Mesendoderm (in vitro differentiated cells): Measurements from ENCODE around the gene TOP3A.

Source experiments
- DNase-seq: peaks from one replicate; pipeline ENCODE4 v3.0.0; 2013
- H2AK5ac ChIP-seq: 2 replicates; pipeline ENCODE4 v1.6.1; 2013; ENCODE audit warnings: low read length, inconsistent platforms
- H2BK120ac ChIP-seq: 2 replicates; pipeline ENCODE4 v1.6.1; 2013; ENCODE audit warnings: low read depth, mild to moderate bottlenecking, low read length, moderate library complexity, mixed read lengths
- H2BK15ac ChIP-seq: replicated peaks from 2 replicates; pipeline ENCODE4 v1.6.1; 2013; ENCODE audit warnings: low read depth, mild to moderate bottlenecking, moderate library complexity
- H2BK5ac ChIP-seq: 2 replicates; pipeline ENCODE4 v1.6.1; 2013; ENCODE audit warnings: low read length, inconsistent platforms
- H3K18ac ChIP-seq: 2 replicates; pipeline ENCODE4 v1.6.1; 2013; ENCODE audit warnings: mild to moderate bottlenecking, low read length, mixed read lengths
- H3K23ac ChIP-seq: one replicate; pipeline ENCODE4 v1.6.1; 2013; ENCODE audit warnings: low read length
- H3K27ac ChIP-seq: 2 replicates; pipeline ENCODE4 v1.5.1; 2013; ENCODE audit warnings: low read depth, mild to moderate bottlenecking, inconsistent platforms, low read length, moderate library complexity
- H3K27me3 ChIP-seq: 2 replicates; pipeline ENCODE4 v1.6.1; 2013; ENCODE audit warnings: low read length, control low read depth, mild to moderate bottlenecking, inconsistent platforms; ENCODE audit not compliant: insufficient read depth, poor library complexity
- H3K36me3 ChIP-seq: 2 replicates; pipeline ENCODE4 v1.6.1; 2013; ENCODE audit warnings: low read length, inconsistent platforms; ENCODE audit not compliant: control insufficient read depth, insufficient read depth
- H3K4ac ChIP-seq: one replicate; pipeline ENCODE4 v1.6.1; 2013; ENCODE audit warnings: low read depth, mild to moderate bottlenecking, low read length, moderate library complexity
- H3K4me1 ChIP-seq: 2 replicates; pipeline ENCODE4 v1.6.1; 2013; ENCODE audit warnings: low read depth, low read length, inconsistent platforms; ENCODE audit not compliant: control insufficient read depth
- H3K4me2 ChIP-seq: 2 replicates; pipeline ENCODE4 v1.6.1; 2013; ENCODE audit warnings: low read length
- H3K4me3 ChIP-seq: 2 replicates; pipeline ENCODE4 v1.5.1; 2013; ENCODE audit warnings: mild to moderate bottlenecking, low read length
- H3K56ac ChIP-seq: one replicate; pipeline ENCODE4 v1.6.1; 2013; ENCODE audit warnings: low read length
- H3K79me1 ChIP-seq: 2 replicates; pipeline ENCODE4 v1.6.1; 2013; ENCODE audit warnings: low read length, inconsistent platforms
- H3K79me2 ChIP-seq: 2 replicates; pipeline ENCODE4 v1.6.1; 2013; ENCODE audit warnings: mild to moderate bottlenecking, low read length; ENCODE audit not compliant: control insufficient read depth, insufficient read depth
- H3K9ac ChIP-seq: 2 replicates; pipeline ENCODE4 v1.6.1; 2013; ENCODE audit warnings: low read length, inconsistent platforms
- H4K5ac ChIP-seq: one replicate; pipeline ENCODE4 v1.6.1; 2013; ENCODE audit warnings: low read length
- H4K8ac ChIP-seq: one replicate; pipeline ENCODE4 v1.6.1; 2013; ENCODE audit warnings: low read depth, mild to moderate bottlenecking, control low read depth, low read length, moderate library complexity
- WGBS: extraction: QIAGEN DNeasy Blood & Tissue Kit; methylation state at CpG from one replicate; pipeline ENCODE4 v1.1.7; 2013; ENCODE audit warnings: low lambda C conversion rate, missing lambda C conversion rate; ENCODE audit not compliant: insufficient coverage; ENCODE audit errors: extremely low coverage; 5-methylcytosine and 5-hydroxymethylcytosine counted together

TOP3A gene

GRCh38 chr17:18237461-18237860 lies 77.3 kb downstream of the TOP3A start:
- Histone ChIP-seq H3K4me2 (no peak overlapping the region), H3K4me3 (no peak overlapping the region), H2BK120ac (no peak overlapping the region), H2BK5ac (no peak overlapping the region), H3K27me3 (no peaks in the 10 kb centered on the region), H3K4me1 (no peaks in the 10 kb centered on the region), H3K4ac (no peak overlapping the region), H3K18ac (no peak overlapping the region), H3K36me3 (peaks cover 8% of the 10 kb centered on the region), H3K9ac (no peak overlapping the region), H3K27ac (no peak overlapping the region), H4K5ac (no peak overlapping the region), H3K79me2 (no peaks in the 10 kb centered on the region), H2BK15ac (no peak overlapping the region), H3K79me1 (no peaks in the 10 kb centered on the region), H2AK5ac (no peak overlapping the region), H3K56ac (no peak overlapping the region), H3K23ac (no peak overlapping the region), H4K8ac (no peak overlapping the region)
- WGBS = no CpG with 5 or more reads among the region's 20 CpGs
- no peak for DNase-seq

- Histone ChIP-seq H2BK5ac (no peak overlapping the region), H3K56ac (no peak overlapping the region), H3K23ac (no peak overlapping the region), H4K8ac (no peak overlapping the region), H2BK15ac (no peak overlapping the region), H3K18ac (no peak overlapping the region), H3K27me3 (no peaks in the 10 kb centered on the region), H3K4me2 (no peak overlapping the region), H3K79me1 (peaks cover 4% of the 10 kb centered on the region), H3K4me1 (no peaks in the 10 kb centered on the region), H2AK5ac (no peak overlapping the region), H2BK120ac (no peak overlapping the region), H4K5ac (no peak overlapping the region), H3K79me2 (no peaks in the 10 kb centered on the region), H3K36me3 (peaks cover 8% of the 10 kb centered on the region), H3K27ac (no peak overlapping the region), H3K9ac (no peak overlapping the region), H3K4me3 (no peak overlapping the region), H3K4ac (no peak overlapping the region)
- WGBS = no CpG with 5 or more reads among the region's 18 CpGs
- no peak for DNase-seq
These were observed 78.3 kb downstream of the TOP3A start for GRCh38 chr17:18236494-18236893.

- H3K36me3 ChIP-seq = peaks cover 8% of the 10 kb centered on the region
- H3K4me2 ChIP-seq = no peak overlapping the region
- H2BK120ac ChIP-seq = no peak overlapping the region
- H3K18ac ChIP-seq = no peak overlapping the region
- H4K8ac ChIP-seq = no peak overlapping the region
- H3K4ac ChIP-seq = no peak overlapping the region
- H4K5ac ChIP-seq = no peak overlapping the region
- H2BK15ac ChIP-seq = no peak overlapping the region
- WGBS = no CpG with 5 or more reads among the region's 14 CpGs
- H3K9ac ChIP-seq = no peak overlapping the region
- H3K79me2 ChIP-seq = no peaks in the 10 kb centered on the region
- H3K23ac ChIP-seq = no peak overlapping the region
- H2AK5ac ChIP-seq = no peak overlapping the region
- H3K27me3 ChIP-seq = no peaks in the 10 kb centered on the region
- no peak for DNase-seq
- no peak overlapping the region for H3K27ac ChIP-seq
- H3K56ac ChIP-seq = no peak overlapping the region
- no peak overlapping the region for H2BK5ac ChIP-seq
- no peaks in the 10 kb centered on the region for H3K4me1 ChIP-seq
- H3K4me3 ChIP-seq = no peak overlapping the region
- H3K79me1 ChIP-seq = peaks cover 4% of the 10 kb centered on the region
These were observed 79.0 kb downstream of the TOP3A start for GRCh38 chr17:18235743-18236256.

GRCh38 chr17:18234853-18235380 lies 79.9 kb downstream of the TOP3A start:
- no peak overlapping the region for H3K4ac ChIP-seq
- peaks cover 8% of the 10 kb centered on the region for H3K36me3 ChIP-seq
- peaks cover 4% of the 10 kb centered on the region for H3K79me1 ChIP-seq
- no peak overlapping the region for H2BK5ac ChIP-seq
- H3K27ac ChIP-seq = no peak overlapping the region
- H2BK15ac ChIP-seq = no peak overlapping the region
- H3K4me2 ChIP-seq = no peak overlapping the region
- no peaks in the 10 kb centered on the region for H3K4me1 ChIP-seq
- no peak overlapping the region for H2AK5ac ChIP-seq
- no peak overlapping the region for H4K8ac ChIP-seq
- no peak overlapping the region for H3K4me3 ChIP-seq
- no CpG with 5 or more reads among the region's 22 CpGs for WGBS
- DNase-seq = no peak
- no peak overlapping the region for H3K56ac ChIP-seq
- no peak overlapping the region for H3K23ac ChIP-seq
- no peak overlapping the region for H4K5ac ChIP-seq
- peaks cover 3% of the 10 kb centered on the region for H3K79me2 ChIP-seq
- H3K27me3 ChIP-seq = no peaks in the 10 kb centered on the region
- H3K18ac ChIP-seq = no peak overlapping the region
- no peak overlapping the region for H3K9ac ChIP-seq
- no peak overlapping the region for H2BK120ac ChIP-seq

GRCh38 chr17:18233803-18234518 lies 80.8 kb downstream of the TOP3A start:
- H4K8ac ChIP-seq = no peak overlapping the region
- no peak overlapping the region for H2BK15ac ChIP-seq
- WGBS = no CpG with 5 or more reads among the region's 22 CpGs
- H3K4me2 ChIP-seq = no peak overlapping the region
- H2AK5ac ChIP-seq = no peak overlapping the region
- no peaks in the 10 kb centered on the region for H3K27me3 ChIP-seq
- peaks cover 10% of the 10 kb centered on the region for H3K79me1 ChIP-seq
- no peak overlapping the region for H3K4me3 ChIP-seq
- no peaks in the 10 kb centered on the region for H3K4me1 ChIP-seq
- H3K23ac ChIP-seq = no peak overlapping the region
- DNase-seq = no peak
- H4K5ac ChIP-seq = no peak overlapping the region
- no peak overlapping the region for H3K56ac ChIP-seq
- no peak overlapping the region for H2BK5ac ChIP-seq
- H3K9ac ChIP-seq = no peak overlapping the region
- H3K18ac ChIP-seq = no peak overlapping the region
- H3K79me2 ChIP-seq = peaks cover 12% of the 10 kb centered on the region
- no peak overlapping the region for H3K27ac ChIP-seq
- H2BK120ac ChIP-seq = no peak overlapping the region
- H3K4ac ChIP-seq = no peak overlapping the region
- peaks cover 8% of the 10 kb centered on the region for H3K36me3 ChIP-seq
